Large intestine (tissue), 3 donors: ENCODE data around the gene HDGFL2. TPM values are rescaled to one million over a fixed set of nuclear protein-coding genes. Genes with fewer than 3 reads are reported as not detected.

Experiments
- DNase-seq, 2 donors: peaks; one replicate each; pipeline versions ENCODE4 v3.0.0 to v3.0.0-alpha.2; 2013
- H3K27ac ChIP-seq: one replicate; pipeline ENCODE4 v1.5.1; 2013; ENCODE audit warnings: low read length
- H3K27me3 ChIP-seq: 2 replicates; pipeline ENCODE4 v1.6.1; 2013; ENCODE audit warnings: low read length; ENCODE audit not compliant: control insufficient read depth, insufficient read depth
- H3K36me3 ChIP-seq: 2 replicates; pipeline ENCODE4 v1.6.1; 2013; ENCODE audit warnings: low read length; ENCODE audit not compliant: control insufficient read depth, insufficient read depth
- H3K4me1 ChIP-seq: one replicate; pipeline ENCODE4 v1.6.1; 2013; ENCODE audit warnings: low read length; ENCODE audit not compliant: control insufficient read depth, insufficient read depth
- H3K4me3 ChIP-seq: one replicate; pipeline ENCODE4 v1.5.1; 2013; ENCODE audit warnings: low read length
- H3K9me3 ChIP-seq: one replicate; pipeline ENCODE4 v1.6.1; 2013; ENCODE audit warnings: mild to moderate bottlenecking, low read depth, low read length, moderate library complexity; ENCODE audit not compliant: control insufficient read depth
- WGBS: methylation state at CpG from one replicate; pipeline ENCODE4 v1.1.5; 2013; ENCODE audit warnings: low lambda C conversion rate; ENCODE audit not compliant: insufficient coverage; 5-methylcytosine and 5-hydroxymethylcytosine counted together
- polyA plus RNA-seq: library from polyadenylated mRNA; unstranded; fragments of 120-200 nt; gene quantifications from one replicate; pipeline ENCODE4 v1.2.1, GENCODE V29; 2013

Gene HDGFL2
- polyA plus RNA-seq, 1 donor: 45.6 TPM

DNA sequence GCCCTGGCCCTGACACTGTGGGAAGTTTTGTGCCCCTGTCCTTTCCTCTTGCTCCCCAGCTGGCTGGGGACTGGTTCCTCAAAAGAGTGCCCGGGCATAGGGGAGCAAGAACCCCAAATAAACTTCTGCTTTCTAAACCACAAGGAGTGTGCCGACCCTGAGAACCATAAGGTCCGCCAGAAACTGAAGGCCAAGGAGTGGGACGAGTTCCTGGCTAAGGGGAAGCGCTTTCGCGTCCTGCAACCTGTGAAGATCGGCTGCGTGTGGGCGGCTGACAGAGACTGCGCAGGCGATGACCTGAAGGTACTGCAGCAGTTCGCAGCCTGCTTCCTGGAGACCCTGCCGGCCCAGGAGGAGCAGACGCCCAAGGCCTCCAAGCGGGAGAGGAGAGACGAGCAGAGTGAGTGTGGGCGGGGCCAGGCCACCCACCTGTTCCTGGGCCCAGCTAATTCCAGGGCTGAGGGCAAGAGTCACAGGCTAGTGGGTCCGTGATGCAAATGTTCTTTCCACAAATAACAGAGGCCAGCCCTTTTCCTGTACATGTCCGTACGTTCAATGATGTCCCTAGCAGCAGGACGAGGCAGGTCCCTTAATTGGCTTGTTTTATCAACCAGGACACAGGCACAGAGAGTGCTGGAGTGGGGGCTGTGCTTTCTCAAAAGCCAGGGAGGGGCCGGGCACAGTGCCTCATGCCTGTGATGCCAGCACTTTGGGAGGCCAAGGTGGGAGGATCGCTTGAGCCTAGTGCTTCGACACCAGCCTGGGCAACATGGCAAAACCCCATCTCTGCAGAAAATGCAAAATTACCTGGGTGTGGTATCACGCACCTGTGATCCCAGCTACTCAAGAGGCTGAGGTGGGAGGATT is 40.1 kb upstream of the HDGFL2 start:
- Histone ChIP-seq H3K27ac (no peak overlapping the region), H3K4me1 (no peaks in the 10 kb centered on the region), H3K4me3 (no peak overlapping the region), H3K36me3 (peaks cover 52% of the 10 kb centered on the region), H3K27me3 (no peaks in the 10 kb centered on the region), H3K9me3 (no peaks in the 10 kb centered on the region)
- WGBS: 80% methylated on average over 1 of the region's 26 CpGs
- no peak for DNase-seq

DNA sequence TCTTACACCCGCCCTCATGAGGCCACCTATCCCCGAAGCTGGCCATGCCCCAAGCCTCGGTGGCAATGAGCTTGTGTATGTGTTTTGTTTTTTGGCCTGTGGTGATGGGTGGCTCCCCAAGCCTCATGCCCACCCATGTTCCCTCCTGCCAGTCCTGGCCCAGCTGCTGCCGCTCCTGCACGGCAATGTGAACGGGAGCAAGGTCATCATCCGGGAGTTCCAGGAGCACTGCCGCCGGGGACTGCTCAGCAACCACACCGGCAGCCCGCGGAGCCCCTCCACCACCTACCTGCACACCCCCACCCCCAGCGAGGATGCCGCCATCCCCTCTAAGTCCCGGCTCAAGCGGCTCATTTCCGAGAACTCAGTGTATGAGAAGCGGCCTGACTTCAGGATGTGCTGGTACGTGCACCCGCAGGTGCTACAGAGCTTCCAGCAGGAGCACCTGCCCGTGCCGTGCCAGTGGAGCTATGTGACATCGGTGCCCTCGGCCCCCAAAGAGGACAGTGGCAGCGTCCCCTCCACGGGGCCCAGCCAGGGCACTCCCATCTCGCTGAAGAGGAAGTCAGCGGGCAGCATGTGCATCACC is 39.1 kb upstream of the HDGFL2 start:
- peaks cover 53% of the 10 kb centered on the region for H3K36me3 ChIP-seq
- WGBS: no CpG with 5 or more reads among the region's 28 CpGs
- no peak overlapping the region for H3K27ac ChIP-seq
- DNase-seq: no peak
- no peaks in the 10 kb centered on the region for H3K4me1 ChIP-seq
- no peak overlapping the region for H3K4me3 ChIP-seq
- no peaks in the 10 kb centered on the region for H3K27me3 ChIP-seq
- H3K9me3 ChIP-seq: no peaks in the 10 kb centered on the region

DNA sequence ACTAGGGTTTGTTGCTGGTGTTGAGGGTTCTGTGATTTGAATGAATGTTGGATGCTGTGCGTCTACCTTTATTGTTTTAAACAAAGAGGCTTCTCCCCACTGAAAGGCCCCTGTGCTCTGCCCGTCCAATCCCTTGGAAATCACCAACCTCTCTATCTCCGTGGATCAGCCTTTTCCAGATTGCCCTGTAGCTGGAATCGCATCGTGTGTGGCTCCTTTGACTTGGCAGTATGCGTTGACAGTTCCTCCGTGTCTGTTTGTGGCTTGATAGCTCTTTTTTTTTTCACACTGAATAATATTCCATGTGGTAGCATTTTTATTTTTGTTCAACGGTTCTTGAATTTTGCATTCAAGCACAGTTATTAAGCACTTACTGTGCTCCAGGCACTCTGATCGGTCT is 37.7 kb upstream of the HDGFL2 start:
- Histone ChIP-seq H3K4me1 (no peaks in the 10 kb centered on the region), H3K27ac (no peak overlapping the region), H3K27me3 (no peaks in the 10 kb centered on the region), H3K36me3 (peaks cover 48% of the 10 kb centered on the region), H3K4me3 (no peak overlapping the region), H3K9me3 (no peaks in the 10 kb centered on the region)
- WGBS: 100% methylated on average over 1 of the region's 9 CpGs
- DNase-seq: no peak

DNA sequence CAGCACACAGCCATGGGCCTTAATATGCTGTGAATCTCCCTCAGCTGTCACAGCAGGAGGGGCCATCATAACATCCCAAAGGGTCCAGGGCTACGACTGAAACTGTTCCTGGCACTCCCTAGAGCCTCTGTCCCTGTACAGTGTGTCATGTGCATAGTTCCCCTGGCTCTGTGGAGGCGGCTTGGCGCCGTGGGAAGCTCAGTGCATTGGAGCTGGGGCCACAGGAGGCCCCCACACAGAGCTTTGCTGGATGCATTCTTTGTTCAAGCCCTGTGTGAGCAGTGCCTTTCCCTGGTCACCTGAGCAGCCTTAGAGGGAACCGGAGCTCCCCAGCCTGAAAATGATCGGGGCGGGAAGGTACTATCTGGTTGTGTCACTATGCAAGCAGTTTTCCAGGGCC is 35.9 kb upstream of the HDGFL2 start:
- no peaks in the 10 kb centered on the region for H3K4me1 ChIP-seq
- H3K9me3 ChIP-seq: no peaks in the 10 kb centered on the region
- H3K27ac ChIP-seq: no peak overlapping the region
- H3K4me3 ChIP-seq: no peak overlapping the region
- no peaks in the 10 kb centered on the region for H3K27me3 ChIP-seq
- H3K36me3 ChIP-seq: peaks cover 37% of the 10 kb centered on the region
- no CpG with 5 or more reads among the region's 7 CpGs for WGBS
- no peak for DNase-seq

DNA sequence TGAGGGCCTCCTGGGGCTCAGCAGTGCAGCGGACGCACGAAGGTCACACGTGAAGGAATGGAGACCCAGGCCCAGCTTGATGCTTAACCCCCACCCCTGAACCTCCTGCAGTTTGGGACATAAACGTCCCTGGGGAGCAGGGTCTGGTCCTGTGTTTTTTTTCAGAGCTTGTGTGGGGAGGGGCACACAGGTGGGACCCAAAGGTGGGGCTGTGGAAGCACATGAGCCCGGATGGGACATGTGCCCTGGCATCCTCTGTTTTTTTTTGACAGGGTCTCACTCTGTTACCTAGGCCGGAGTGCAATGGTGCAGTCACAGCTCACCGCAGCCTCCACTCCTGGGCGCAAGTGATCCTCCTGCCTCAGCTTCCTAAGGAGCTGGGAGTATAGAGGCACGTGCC is 35.0 kb upstream of the HDGFL2 start:
- no CpG with 5 or more reads among the region's 10 CpGs for WGBS
- no peak for DNase-seq
- H3K4me3 ChIP-seq: no peak overlapping the region
- no peaks in the 10 kb centered on the region for H3K27me3 ChIP-seq
- no peaks in the 10 kb centered on the region for H3K4me1 ChIP-seq
- H3K36me3 ChIP-seq: peaks cover 31% of the 10 kb centered on the region
- no peaks in the 10 kb centered on the region for H3K9me3 ChIP-seq
- no peak overlapping the region for H3K27ac ChIP-seq

DNA sequence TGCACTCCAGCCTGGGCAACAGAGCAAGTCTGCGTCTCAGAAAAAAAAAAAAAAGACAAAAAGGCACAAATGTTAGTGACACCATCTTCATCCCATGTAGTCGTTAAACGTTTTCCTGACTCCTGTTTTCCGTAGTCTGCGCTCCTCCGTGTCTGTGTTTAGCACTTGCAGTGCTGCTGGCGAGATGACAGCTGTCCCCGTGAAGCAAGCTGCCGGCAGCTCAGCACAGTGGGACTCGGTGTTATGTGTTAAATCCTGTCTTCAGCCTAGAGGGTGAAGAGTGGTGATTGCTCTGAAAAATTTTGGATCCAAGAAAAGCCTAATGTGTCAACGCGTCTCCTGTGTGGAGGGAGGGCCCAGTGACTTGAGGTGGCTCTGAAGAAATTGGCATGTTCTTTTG is 32.9 kb upstream of the HDGFL2 start:
- Histone ChIP-seq H3K4me3 (no peak overlapping the region), H3K27me3 (no peaks in the 10 kb centered on the region), H3K9me3 (no peaks in the 10 kb centered on the region), H3K4me1 (no peaks in the 10 kb centered on the region), H3K27ac (no peak overlapping the region), H3K36me3 (peaks cover 19% of the 10 kb centered on the region)
- DNase-seq: no peak
- 92% methylated on average over 4 of the region's 12 CpGs for WGBS

DNA sequence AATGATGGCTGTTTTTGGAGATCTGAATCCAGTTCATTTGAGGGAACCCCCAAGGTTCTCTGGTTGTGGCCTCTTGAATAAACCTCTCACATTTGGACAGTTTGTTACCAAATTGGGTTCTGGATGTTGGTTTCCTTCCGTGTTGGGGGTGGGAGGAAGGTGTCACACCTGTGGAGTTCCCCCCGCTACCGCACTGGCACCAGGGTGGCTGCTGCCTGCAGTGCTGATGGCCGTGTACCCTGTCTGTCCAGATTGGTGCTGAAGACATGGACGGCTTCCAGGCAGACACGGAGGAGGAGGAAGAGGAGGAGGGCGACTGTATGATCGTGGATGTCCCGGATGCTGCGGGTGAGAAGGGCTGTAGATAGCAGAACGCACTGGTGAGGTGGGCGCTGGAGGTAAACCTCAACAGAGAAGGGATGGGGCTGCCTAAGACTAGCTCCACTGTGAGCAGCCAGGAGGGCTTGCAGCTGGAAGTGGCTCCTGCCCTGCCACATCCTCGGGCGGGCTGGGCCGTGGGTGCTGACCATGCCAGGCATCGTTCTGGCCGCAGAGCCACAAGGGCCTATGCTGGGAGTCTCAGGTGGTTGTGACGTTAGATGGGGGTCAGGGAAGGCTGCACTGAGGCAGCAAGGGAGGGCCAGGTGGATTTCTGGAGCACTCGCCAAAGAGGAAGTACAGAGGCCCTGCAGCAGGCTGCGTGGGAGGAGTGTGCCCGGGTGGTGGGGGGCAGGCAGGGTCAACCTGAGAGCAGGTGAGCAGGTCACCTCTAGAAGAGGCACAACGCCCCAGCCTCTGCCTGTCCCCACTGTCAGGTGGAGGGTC is 29.9 kb upstream of the HDGFL2 start:
- Histone ChIP-seq H3K36me3 (peaks cover 31% of the 10 kb centered on the region), H3K4me3 (no peak overlapping the region)
- no CpG with 5 or more reads among the region's 22 CpGs for whole genome bisulfite sequencing

DNA sequence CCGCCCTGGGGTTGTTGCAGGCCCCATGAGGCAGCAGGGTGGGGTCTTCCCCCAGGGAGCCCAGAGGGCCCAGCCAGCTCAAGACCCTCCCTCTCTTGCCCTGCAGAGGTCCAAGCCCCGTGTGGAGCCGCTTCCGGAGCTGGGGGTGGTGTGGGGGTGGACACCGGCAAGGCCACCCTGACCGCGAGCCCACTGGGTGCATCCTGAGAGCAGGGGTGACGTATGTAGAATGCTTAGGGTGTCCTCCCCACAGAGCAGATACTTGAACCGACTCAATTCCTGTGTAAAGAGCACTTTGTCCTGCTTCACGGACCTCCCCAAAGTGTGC is 29.3 kb upstream of the HDGFL2 start:
- WGBS: 100% methylated on average over 1 of the region's 10 CpGs
- H3K27me3 ChIP-seq: no peaks in the 10 kb centered on the region
- no peak overlapping the region for H3K27ac ChIP-seq
- no peak overlapping the region for H3K4me3 ChIP-seq
- DNase-seq: no peak
- peaks cover 5% of the 10 kb centered on the region for H3K9me3 ChIP-seq
- peaks cover 37% of the 10 kb centered on the region for H3K36me3 ChIP-seq
- no peaks in the 10 kb centered on the region for H3K4me1 ChIP-seq

More for the DNA sequence above, 29.9 kb upstream of the HDGFL2 start:
- H3K27me3 ChIP-seq: no peaks in the 10 kb centered on the region
- no peak overlapping the region for H3K27ac ChIP-seq
- H3K9me3 ChIP-seq: peaks cover 5% of the 10 kb centered on the region
- no peak for DNase-seq
- H3K4me1 ChIP-seq: no peaks in the 10 kb centered on the region

DNA sequence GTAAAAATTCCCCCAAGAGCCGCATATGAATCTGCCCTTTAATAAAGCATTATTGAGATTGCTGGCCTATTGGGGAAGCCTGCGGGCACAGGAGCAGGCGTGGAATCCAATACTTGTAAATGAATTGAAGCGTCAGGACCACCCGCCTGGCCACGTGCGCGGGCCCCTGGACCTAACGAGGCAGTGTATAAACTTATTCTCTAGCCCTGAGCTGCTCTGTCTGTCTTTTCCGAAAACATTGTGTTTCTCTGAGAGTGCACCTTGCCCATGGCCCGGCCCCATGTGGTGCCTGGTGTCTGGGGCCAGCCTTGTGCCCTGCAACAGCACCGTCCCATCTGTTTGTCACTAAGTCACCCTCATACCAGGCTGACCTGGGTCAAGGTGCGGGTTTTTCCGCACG is 28.9 kb upstream of the HDGFL2 start:
- Histone ChIP-seq H3K36me3 (peaks cover 41% of the 10 kb centered on the region), H3K27ac (no peak overlapping the region)
- WGBS: no CpG with 5 or more reads among the region's 15 CpGs

DNA sequence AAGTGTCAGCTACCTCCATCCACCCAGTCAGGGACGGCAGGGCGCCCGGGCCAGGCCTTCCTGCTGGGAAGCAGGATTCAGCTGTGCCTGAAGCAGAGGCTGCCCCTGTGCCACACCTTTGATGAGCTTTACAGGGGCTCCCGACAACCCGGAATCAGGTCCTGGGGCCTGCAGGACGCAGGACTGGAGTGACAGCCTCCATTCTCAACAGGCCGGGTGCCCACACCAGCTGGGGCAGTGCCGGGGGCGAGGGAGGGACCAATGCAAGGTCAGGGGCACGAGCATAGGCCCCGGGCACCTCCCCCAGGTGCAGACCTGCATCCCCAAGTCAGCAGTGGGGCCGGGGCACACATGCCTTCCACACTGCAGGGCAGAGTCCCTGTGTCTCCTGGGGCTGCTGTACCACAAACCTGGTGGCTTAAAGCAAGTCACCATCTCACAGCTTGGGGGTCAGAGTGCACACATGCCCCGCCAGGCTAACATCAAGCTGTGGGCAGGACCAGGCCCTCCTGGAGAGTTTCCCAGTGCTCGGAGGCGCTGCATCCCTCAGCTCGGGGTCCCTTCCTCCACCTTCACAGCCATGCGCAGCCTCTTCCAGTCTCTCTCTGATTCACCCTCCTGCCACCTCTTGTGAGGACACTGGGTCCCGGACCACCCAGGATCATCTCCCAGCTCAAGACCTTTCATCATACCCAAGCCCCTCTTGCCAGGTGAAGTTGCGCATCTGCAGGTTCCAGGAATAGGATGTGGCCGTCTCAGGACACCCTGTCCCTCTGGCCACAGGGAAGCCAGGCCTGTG is 27.9 kb upstream of the HDGFL2 start:
- Histone ChIP-seq H3K36me3 (peaks cover 51% of the 10 kb centered on the region), H3K4me3 (no peak overlapping the region), H3K9me3 (peaks cover 5% of the 10 kb centered on the region), H3K4me1 (no peaks in the 10 kb centered on the region), H3K27me3 (no peaks in the 10 kb centered on the region), H3K27ac (no peak overlapping the region)
- WGBS: 100% methylated on average over 2 of the region's 20 CpGs
- no peak for DNase-seq

More for the DNA sequence above, 28.9 kb upstream of the HDGFL2 start:
- Histone ChIP-seq H3K4me1 (no peaks in the 10 kb centered on the region), H3K9me3 (peaks cover 5% of the 10 kb centered on the region), H3K4me3 (no peak overlapping the region), H3K27me3 (no peaks in the 10 kb centered on the region)
- no peak for DNase-seq
